HepG2 (cell line): Measurements from ENCODE around the gene IPO13. TPM values are rescaled to one million over a fixed set of nuclear protein-coding genes. Genes with fewer than 3 reads are reported as not detected.

ENCODE experiments used
- CBFB ChIP-seq: sonication (generic); formaldehyde crosslinking; IDR thresholded peaks from 2 replicates; pipeline ENCODE4 v1.4.0; 2020; ENCODE audit warnings: missing genetic modification reagents
- LRRFIP1 ChIP-seq: sonication (generic); formaldehyde crosslinking; conservative IDR thresholded peaks from 2 replicates; pipeline ENCODE4 v1.4.0; 2020; ENCODE audit warnings: missing genetic modification reagents
- MTERF4 ChIP-seq: sonication (generic); formaldehyde crosslinking; IDR thresholded peaks from 2 replicates; pipeline ENCODE4 v1.8.0; 2023; ENCODE audit warnings: mild to moderate bottlenecking, missing genetic modification reagents
- ZNF12 ChIP-seq: sonication (generic); formaldehyde crosslinking; IDR thresholded peaks from 2 replicates; pipeline ENCODE4 v1.5.0; 2020; ENCODE audit warnings: missing genetic modification reagents
- ZNF18 ChIP-seq: sonication (generic); formaldehyde crosslinking; IDR thresholded peaks from 2 replicates; pipeline ENCODE4 v1.8.0; 2022; ENCODE audit warnings: mild to moderate bottlenecking, missing genetic modification reagents; ENCODE audit not compliant: insufficient replicate concordance
- ZNF710 ChIP-seq: sonication (generic); formaldehyde crosslinking; IDR thresholded peaks from 2 replicates; pipeline ENCODE4 v1.5.0; 2020; ENCODE audit warnings: mild to moderate bottlenecking, missing genetic modification reagents, borderline replicate concordance
- ZSCAN30 ChIP-seq: sonication (generic); formaldehyde crosslinking; IDR thresholded peaks from 2 replicates; pipeline ENCODE4 v1.5.0; 2020; ENCODE audit warnings: mild to moderate bottlenecking, missing genetic modification reagents
- polyA plus RNA-seq, 8 experiments: library from polyadenylated mRNA; depleted of rRNA in 3 of 8; stranded (reverse) in 7 of 8; unstranded in 1 of 8; fragments of >200 nt; fragmentation: Illumina TruSeq in 4 of 8; extraction: Trizol in 4 of 8; gene quantifications; 2 replicates each; pipeline versions ENCODE4 v1.2.1 to v1.2.3, GENCODE V29; 2011 to 2016; ENCODE audit warnings: low read depth in 4 of 8, missing spikeins in 1 of 8, mixed read lengths in 1 of 8; ENCODE audit not compliant: insufficient read depth in 1 of 8
- total RNA-seq, 5 experiments: library from RNA; depleted of rRNA; stranded (reverse); fragments of >200 nt; fragmentation: Illumina TruSeq; extraction: Trizol; gene quantifications; 2 replicates each; pipeline ENCODE4 v1.2.3, GENCODE V29; 2016; ENCODE audit warnings: low read depth in 1 of 5

Gene IPO13
- total and polyA plus RNA-seq, 2 of the 13 experiments (the other 11 are each of a cell fraction or from before 2014, with no cell fraction given) = 12.9 to 15.6 TPM

GRCh38 chr1:43991200-43991475 is 44.4 kb downstream of the IPO13 start (continued):
- 0 out of 2 replicates have a peak, but pooled peaks have one; percentile 3 for TF ChIP-seq MTERF4 (CRISPR knock-in tag)
- TF ChIP-seq ZSCAN30 (CRISPR knock-in tag) = peak; percentile 41; the same call in 1 of the 2 replicates
- 0 out of 2 replicates have a peak, but pooled peaks have one; percentile 40 for TF ChIP-seq ZNF12 (CRISPR knock-in tag)
- TF ChIP-seq ZNF710 (CRISPR knock-in tag) = 0 out of 2 replicates have a peak, but pooled peaks have one; percentile 5
- TF ChIP-seq LRRFIP1 (CRISPR knock-in tag) = no peak
- TF ChIP-seq ZNF18 (CRISPR knock-in tag) = peak; percentile 41
- 0 out of 2 replicates have a peak, but pooled peaks have one; percentile 5 for TF ChIP-seq CBFB (CRISPR knock-in tag)
